H1 (cell line): ENCODE results near the gene ORC6. TPM values are rescaled to one million over a fixed set of nuclear protein-coding genes. Genes with fewer than 3 reads are reported as not detected.

Experiments
- BACH1 ChIP-seq: IDR thresholded peaks from 2 replicates; pipeline ENCODE4 v1.6.1; 2012; ENCODE audit warnings: low read length, improper control_type of control experiment
- CEBPB ChIP-seq: IDR thresholded peaks from 2 replicates; pipeline ENCODE4 v1.6.1; 2012; ENCODE audit warnings: low read depth, low read length
- JUND ChIP-seq: IDR thresholded peaks from 2 replicates; pipeline ENCODE4 v1.6.1; 2011; ENCODE audit warnings: mild to moderate bottlenecking, improper control_type of control experiment, low read length
- KDM5A ChIP-seq: fragments of 200-600 bp; IDR thresholded peaks from 2 replicates; pipeline ENCODE4 v1.7.1; 2012; ENCODE audit warnings: mild to moderate bottlenecking, low read length, inconsistent platforms, mixed read lengths
- polyA plus RNA-seq, 7 experiments: library from polyadenylated mRNA; depleted of rRNA in 3 of 7; stranded (reverse) in 5 of 7; unstranded in 2 of 7; fragments of >200 nt in 5 of 7; fragments of 200-250 nt in 2 of 7; gene quantifications; 1 replicate in 5 of 7; 2 replicates in 1 of 7; 4 replicates in 1 of 7; pipeline versions ENCODE4 v1.2.1 to v1.2.3, GENCODE V29; 2011 to 2013; ENCODE audit warnings: missing spikeins in 2 of 7, mixed read lengths in 2 of 7
- total RNA-seq: library from RNA; stranded (reverse); fragmentation: NEBNext Ultra II Directional; extraction: Animal tissue kit (Norgen Biotek cat#: 25700); gene quantifications from 2 replicates; pipeline ENCODE4 v1.2.1, GENCODE V29; 2021
- TF ChIP-seq, protein P1 (sequence below): fragments of 300-600 bp; sonication (generic); IDR thresholded peaks from 2 replicates; pipeline ENCODE4 v1.7.1; 2012; ENCODE audit warnings: low read length, moderate library complexity, mild to moderate bottlenecking, inconsistent platforms; ENCODE audit not compliant: insufficient replicate concordance
- TF ChIP-seq, protein P2 (sequence below): IDR thresholded peaks from 2 replicates; pipeline ENCODE4 v1.6.1; 2012; ENCODE audit warnings: inconsistent platforms
- TF ChIP-seq, protein P3 (sequence below): IDR thresholded peaks from 2 replicates; pipeline ENCODE4 v1.6.1; 2011; ENCODE audit warnings: low read length, improper control_type of control experiment

Gene ORC6
- total and polyA plus RNA-seq, 2 of the 8 experiments (the other 6 are each of a cell fraction or from before 2014, with no cell fraction given) = 41.8 to 67.4 TPM

DNA sequence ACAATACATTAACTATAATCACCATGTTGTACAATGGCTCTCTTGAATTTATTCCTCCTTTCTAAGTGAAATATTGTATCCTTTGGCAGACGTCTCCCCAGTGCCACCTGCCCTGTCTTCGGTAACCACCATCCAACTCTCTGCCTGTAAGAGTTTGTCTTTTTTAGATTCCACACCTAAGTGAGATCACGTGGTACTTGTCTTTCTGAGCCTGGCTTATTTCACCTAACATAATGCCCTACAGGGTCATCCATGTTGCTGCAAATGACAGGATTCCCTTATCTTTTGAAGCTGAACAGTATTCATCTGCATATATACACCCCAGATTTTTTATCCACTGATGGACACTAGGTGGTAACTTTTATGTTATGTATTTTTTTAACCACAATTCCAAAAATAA lies 24.2 kb downstream of the ORC6 start (continued):
- TF ChIP-seq, protein P1, sequence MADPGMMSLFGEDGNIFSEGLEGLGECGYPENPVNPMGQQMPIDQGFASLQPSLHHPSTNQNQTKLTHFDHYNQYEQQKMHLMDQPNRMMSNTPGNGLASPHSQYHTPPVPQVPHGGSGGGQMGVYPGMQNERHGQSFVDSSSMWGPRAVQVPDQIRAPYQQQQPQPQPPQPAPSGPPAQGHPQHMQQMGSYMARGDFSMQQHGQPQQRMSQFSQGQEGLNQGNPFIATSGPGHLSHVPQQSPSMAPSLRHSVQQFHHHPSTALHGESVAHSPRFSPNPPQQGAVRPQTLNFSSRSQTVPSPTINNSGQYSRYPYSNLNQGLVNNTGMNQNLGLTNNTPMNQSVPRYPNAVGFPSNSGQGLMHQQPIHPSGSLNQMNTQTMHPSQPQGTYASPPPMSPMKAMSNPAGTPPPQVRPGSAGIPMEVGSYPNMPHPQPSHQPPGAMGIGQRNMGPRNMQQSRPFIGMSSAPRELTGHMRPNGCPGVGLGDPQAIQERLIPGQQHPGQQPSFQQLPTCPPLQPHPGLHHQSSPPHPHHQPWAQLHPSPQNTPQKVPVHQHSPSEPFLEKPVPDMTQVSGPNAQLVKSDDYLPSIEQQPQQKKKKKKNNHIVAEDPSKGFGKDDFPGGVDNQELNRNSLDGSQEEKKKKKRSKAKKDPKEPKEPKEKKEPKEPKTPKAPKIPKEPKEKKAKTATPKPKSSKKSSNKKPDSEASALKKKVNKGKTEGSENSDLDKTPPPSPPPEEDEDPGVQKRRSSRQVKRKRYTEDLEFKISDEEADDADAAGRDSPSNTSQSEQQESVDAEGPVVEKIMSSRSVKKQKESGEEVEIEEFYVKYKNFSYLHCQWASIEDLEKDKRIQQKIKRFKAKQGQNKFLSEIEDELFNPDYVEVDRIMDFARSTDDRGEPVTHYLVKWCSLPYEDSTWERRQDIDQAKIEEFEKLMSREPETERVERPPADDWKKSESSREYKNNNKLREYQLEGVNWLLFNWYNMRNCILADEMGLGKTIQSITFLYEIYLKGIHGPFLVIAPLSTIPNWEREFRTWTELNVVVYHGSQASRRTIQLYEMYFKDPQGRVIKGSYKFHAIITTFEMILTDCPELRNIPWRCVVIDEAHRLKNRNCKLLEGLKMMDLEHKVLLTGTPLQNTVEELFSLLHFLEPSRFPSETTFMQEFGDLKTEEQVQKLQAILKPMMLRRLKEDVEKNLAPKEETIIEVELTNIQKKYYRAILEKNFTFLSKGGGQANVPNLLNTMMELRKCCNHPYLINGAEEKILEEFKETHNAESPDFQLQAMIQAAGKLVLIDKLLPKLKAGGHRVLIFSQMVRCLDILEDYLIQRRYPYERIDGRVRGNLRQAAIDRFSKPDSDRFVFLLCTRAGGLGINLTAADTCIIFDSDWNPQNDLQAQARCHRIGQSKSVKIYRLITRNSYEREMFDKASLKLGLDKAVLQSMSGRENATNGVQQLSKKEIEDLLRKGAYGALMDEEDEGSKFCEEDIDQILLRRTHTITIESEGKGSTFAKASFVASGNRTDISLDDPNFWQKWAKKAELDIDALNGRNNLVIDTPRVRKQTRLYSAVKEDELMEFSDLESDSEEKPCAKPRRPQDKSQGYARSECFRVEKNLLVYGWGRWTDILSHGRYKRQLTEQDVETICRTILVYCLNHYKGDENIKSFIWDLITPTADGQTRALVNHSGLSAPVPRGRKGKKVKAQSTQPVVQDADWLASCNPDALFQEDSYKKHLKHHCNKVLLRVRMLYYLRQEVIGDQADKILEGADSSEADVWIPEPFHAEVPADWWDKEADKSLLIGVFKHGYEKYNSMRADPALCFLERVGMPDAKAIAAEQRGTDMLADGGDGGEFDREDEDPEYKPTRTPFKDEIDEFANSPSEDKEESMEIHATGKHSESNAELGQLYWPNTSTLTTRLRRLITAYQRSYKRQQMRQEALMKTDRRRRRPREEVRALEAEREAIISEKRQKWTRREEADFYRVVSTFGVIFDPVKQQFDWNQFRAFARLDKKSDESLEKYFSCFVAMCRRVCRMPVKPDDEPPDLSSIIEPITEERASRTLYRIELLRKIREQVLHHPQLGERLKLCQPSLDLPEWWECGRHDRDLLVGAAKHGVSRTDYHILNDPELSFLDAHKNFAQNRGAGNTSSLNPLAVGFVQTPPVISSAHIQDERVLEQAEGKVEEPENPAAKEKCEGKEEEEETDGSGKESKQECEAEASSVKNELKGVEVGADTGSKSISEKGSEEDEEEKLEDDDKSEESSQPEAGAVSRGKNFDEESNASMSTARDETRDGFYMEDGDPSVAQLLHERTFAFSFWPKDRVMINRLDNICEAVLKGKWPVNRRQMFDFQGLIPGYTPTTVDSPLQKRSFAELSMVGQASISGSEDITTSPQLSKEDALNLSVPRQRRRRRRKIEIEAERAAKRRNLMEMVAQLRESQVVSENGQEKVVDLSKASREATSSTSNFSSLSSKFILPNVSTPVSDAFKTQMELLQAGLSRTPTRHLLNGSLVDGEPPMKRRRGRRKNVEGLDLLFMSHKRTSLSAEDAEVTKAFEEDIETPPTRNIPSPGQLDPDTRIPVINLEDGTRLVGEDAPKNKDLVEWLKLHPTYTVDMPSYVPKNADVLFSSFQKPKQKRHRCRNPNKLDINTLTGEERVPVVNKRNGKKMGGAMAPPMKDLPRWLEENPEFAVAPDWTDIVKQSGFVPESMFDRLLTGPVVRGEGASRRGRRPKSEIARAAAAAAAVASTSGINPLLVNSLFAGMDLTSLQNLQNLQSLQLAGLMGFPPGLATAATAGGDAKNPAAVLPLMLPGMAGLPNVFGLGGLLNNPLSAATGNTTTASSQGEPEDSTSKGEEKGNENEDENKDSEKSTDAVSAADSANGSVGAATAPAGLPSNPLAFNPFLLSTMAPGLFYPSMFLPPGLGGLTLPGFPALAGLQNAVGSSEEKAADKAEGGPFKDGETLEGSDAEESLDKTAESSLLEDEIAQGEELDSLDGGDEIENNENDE = no peak
- no peak for TF ChIP-seq BACH1
- no peak for TF ChIP-seq KDM5A
- no peak for TF ChIP-seq JUND
- TF ChIP-seq, protein P2, sequence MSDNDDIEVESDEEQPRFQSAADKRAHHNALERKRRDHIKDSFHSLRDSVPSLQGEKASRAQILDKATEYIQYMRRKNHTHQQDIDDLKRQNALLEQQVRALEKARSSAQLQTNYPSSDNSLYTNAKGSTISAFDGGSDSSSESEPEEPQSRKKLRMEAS = no peak
- TF ChIP-seq, protein P3, sequence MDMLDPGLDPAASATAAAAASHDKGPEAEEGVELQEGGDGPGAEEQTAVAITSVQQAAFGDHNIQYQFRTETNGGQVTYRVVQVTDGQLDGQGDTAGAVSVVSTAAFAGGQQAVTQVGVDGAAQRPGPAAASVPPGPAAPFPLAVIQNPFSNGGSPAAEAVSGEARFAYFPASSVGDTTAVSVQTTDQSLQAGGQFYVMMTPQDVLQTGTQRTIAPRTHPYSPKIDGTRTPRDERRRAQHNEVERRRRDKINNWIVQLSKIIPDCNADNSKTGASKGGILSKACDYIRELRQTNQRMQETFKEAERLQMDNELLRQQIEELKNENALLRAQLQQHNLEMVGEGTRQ = no peak
- TF ChIP-seq CEBPB = no peak
